Kidney (tissue), 14 donors: ENCODE results near the gene PRSS36. TPM values are rescaled to one million over a fixed set of nuclear protein-coding genes. Genes with fewer than 3 reads are reported as not detected.

Experiments
- DNase-seq, 5 donors: peaks; one replicate each; pipeline ENCODE4 v3.0.0-alpha.2; 2013 to 2020
- FAIRE-seq: peaks from 2 replicates; lab custom pipeline; 2012; peaks lifted over from hg19 to GRCh38; lab: Jason Lieb, UNC
- H3K27ac ChIP-seq, 2 donors: one replicate each; pipeline ENCODE4 v1.7.0; 2013; ENCODE audit warnings: low read depth in 2 of 2, low read length in 2 of 2, inconsistent platforms in 1 of 2
- H3K27me3 ChIP-seq: one replicate; pipeline ENCODE4 v1.7.1; 2013; ENCODE audit warnings: low read length, inconsistent platforms; ENCODE audit not compliant: control insufficient read depth, insufficient read depth
- H3K36me3 ChIP-seq, 3 donors: one replicate each; pipeline versions ENCODE4 v1.7.0 to v1.7.1; 2013; ENCODE audit warnings: low read length in 3 of 3, control low read depth in 1 of 3, inconsistent platforms in 1 of 3; ENCODE audit not compliant: insufficient read depth in 3 of 3, control insufficient read depth in 2 of 3
- H3K4me1 ChIP-seq, 3 donors: one replicate each; pipeline versions ENCODE4 v1.7.0 to v1.7.1; 2013; ENCODE audit warnings: low read length in 3 of 3, inconsistent platforms in 1 of 3, low read depth in 1 of 3; ENCODE audit not compliant: control insufficient read depth in 2 of 3, insufficient read depth in 2 of 3
- H3K4me3 ChIP-seq, 3 donors: one replicate each; pipeline versions ENCODE4 v1.7.0 to v1.8.1; 2013; ENCODE audit warnings: low read length in 3 of 3, control low read depth in 1 of 3, inconsistent platforms in 1 of 3
- H3K9ac ChIP-seq, 3 donors: one replicate each; pipeline versions ENCODE4 v1.7.0 to v1.7.1; 2013; ENCODE audit warnings: low read length in 3 of 3, control low read depth in 1 of 3, inconsistent platforms in 1 of 3
- H3K9me3 ChIP-seq, 3 donors: one replicate each; pipeline versions ENCODE4 v1.7.0 to v1.7.1; 2013; ENCODE audit warnings: low read length in 3 of 3, control low read depth in 1 of 3, inconsistent platforms in 1 of 3; ENCODE audit not compliant: control insufficient read depth in 2 of 3, insufficient read depth in 1 of 3
- CTCF ChIP-seq: IDR thresholded peaks from 3 replicates; pipeline ENCODE4 v1.5.1; 2012; ENCODE audit warnings: mild to moderate bottlenecking, moderate library complexity, borderline replicate concordance; ENCODE audit not compliant: insufficient read depth; ENCODE audit errors: extremely low read depth
- intact Hi-C: fragments of 100-400 bp; cut with DNase I; formaldehyde crosslinking; loops from one replicate; pipeline ENCODE4 v1.11.1; 2022
- polyA plus RNA-seq: library from polyadenylated mRNA; stranded (reverse); fragments of 350-450 nt; fragmentation: Illumina TruSeq; extraction: RNeasy Lipid Tissue Mini Kit (QIAGEN cat#74804); gene quantifications from one replicate; pipeline ENCODE4 v1.2.3, GENCODE V29; 2014; ENCODE audit warnings: low read depth, low replicate concordance; ENCODE audit not compliant: insufficient read depth
- total RNA-seq: library from RNA; stranded (reverse); fragmentation: NEBNext Ultra II Directional; extraction: Animal tissue kit (Norgen Biotek cat#: 25700); gene quantifications from one replicate; pipeline ENCODE4 v1.2.1, GENCODE V29; 2021
- donor health status: control.
- donor health status: control.
- donor health status: control.
- donor health status: control.
- donor health status: control.
- donor health status: DM: yes; HTN: yes; CAD: no.
- donor health status: Normal renal cell carcinoma (clear cell type).

PRSS36 gene
- total and polyA plus RNA-seq, 2 donors from 2014 or later = 1.7 to 4.1 TPM

GRCh38 chr16:31094424-31095120, 55.3 kb downstream of the PRSS36 start, which contains the start of gene VKORC1:
Gene VKORC1 (minus strand): TSS chr16:31094797. CDS start chr16:31094729, 68 bp downstream.
- Histone ChIP-seq H3K4me1 (peaks cover 0 to 10% (median 0%) of the 10 kb centered on the region in 3 donors), H3K27me3 (no peaks in the 10 kb centered on the region), H3K9ac (peak within 1 kb of the TSS; percentile 58 to 75 (median 63)), H3K36me3 (peaks cover 0 to 11% (median 4%) of the 10 kb centered on the region in 3 donors), H3K9me3 (no peaks in the 10 kb centered on the region), H3K27ac (peak within 1 kb of the TSS; percentile 82 to 90), H3K4me3 (peak within 1 kb of the TSS; percentile 59 to 93 (median 82))
- intact Hi-C loops = no loop called here
- DNase-seq (peak; percentile 95 to 98 (median 96)), FAIRE-seq (peak; percentile 13)
- no peak for TF ChIP-seq CTCF

GRCh38 chr16:31094088-31094423, 55.8 kb downstream of the PRSS36 start:
- peaks cover 0 to 10% (median 0%) of the 10 kb centered on the region in 3 donors for H3K4me1 ChIP-seq
- intact Hi-C loops = no loop called here
- H3K27ac ChIP-seq = peak overlapping the region; percentile 82 to 90
- FAIRE-seq (no peak), DNase-seq (peak in 3 of 5 donors; percentile 34 to 70 (median 46))
- H3K9me3 ChIP-seq = no peaks in the 10 kb centered on the region
- peaks cover 0 to 11% (median 4%) of the 10 kb centered on the region in 3 donors for H3K36me3 ChIP-seq
- H3K4me3 ChIP-seq = peak overlapping the region; percentile 59 to 93 (median 82)
- no peak for TF ChIP-seq CTCF
- H3K9ac ChIP-seq = peak overlapping the region; percentile 58 to 75 (median 63)
- H3K27me3 ChIP-seq = no peaks in the 10 kb centered on the region

- TF ChIP-seq CTCF = no peak
- Histone ChIP-seq H3K4me1 (peaks cover 0 to 10% (median 0%) of the 10 kb centered on the region in 3 donors), H3K4me3 (no peak overlapping the region), H3K27ac (no peak overlapping the region), H3K9ac (no peak overlapping the region), H3K9me3 (no peaks in the 10 kb centered on the region), H3K36me3 (peaks cover 0 to 11% (median 4%) of the 10 kb centered on the region in 3 donors), H3K27me3 (no peaks in the 10 kb centered on the region)
- FAIRE-seq (no peak), DNase-seq (peak in 4 of 5 donors; percentile 20 to 84 (median 47))
- intact Hi-C loops = no loop called here
Observed at GRCh38 chr16:31093132-31093703, 56.6 kb downstream of the PRSS36 start.
